ENCODE data around the gene TNS4. TPM values are rescaled to one million over a fixed set of nuclear protein-coding genes. Genes with fewer than 3 reads are reported as not detected.

Gene TNS4
- total and polyA plus RNA-seq, 8 donors: 0.16 to 0.24 TPM; not detected in 6

DNA sequence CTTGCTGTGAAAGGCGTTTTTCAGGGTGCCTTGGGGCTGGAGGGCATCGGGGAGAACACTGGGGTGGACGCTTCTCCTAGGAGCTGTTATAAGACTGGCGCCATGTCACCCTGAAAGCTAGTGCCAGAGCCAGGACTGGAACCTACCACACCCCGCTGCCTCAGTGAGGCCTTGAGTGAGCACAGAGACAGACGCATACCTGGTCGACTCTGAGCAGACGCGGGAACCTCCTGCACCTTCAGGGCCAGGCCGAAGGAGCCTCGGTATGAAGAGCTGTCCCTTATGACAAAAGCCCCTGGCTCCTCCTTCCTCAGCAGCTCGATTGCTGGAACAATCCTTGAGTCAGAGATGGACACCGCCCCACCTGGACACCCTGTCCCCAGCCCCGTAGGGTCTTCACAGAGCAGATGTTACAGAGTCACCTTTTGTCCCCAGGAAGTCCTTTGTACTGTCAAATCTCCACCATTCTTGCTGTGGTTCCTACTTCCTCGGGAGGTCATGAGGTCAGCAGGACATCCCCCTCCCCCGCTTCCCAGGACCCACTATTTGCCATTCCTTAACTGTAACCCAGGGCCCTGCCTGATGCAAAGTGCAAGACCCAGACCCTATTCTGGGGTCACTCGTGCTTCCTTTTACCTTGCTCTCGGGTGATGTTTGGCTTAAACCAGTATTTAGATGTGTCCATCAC, 17.0 kb downstream of the TNS4 start:
- no peak overlapping the region for H3K27ac ChIP-seq
- no peaks in the 10 kb centered on the region for H3K9me3 ChIP-seq
- 68 to 73% methylated on average over 18 of the region's 18 CpGs for WGBS, 2 donors
- TF ChIP-seq CTCF (IDR thresholded peaks at IDR 0.05): no peak
- no peaks in the 10 kb centered on the region for H3K27me3 ChIP-seq
- H3K4me1 ChIP-seq: no peaks in the 10 kb centered on the region
- intact Hi-C loops (cut with DNase I): no loop called here
- FAIRE-seq (no peak), DNase-seq (no peak), ATAC-seq (no peak)
- no peak overlapping the region for H3K4me3 ChIP-seq
- no peaks in the 10 kb centered on the region for H3K36me3 ChIP-seq

DNA sequence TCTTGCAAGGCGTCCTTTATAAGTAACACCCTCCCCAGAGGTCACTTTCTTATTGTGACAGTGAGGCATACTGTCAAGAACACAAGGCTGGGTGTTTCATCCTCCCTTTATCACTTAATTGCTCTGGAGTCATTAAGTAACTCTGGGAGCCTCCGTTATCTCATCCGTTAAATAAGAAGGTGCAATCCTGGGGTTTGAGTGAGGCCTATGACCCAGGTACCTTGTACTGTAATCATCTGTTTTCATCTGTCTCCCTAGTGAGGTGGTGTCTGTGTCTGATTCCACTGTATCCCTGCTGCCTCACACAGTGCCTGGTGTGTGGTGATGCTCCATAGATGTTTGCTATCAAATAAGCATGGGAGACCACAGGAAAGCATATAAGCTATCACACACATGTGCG, 17.7 kb downstream of the TNS4 start:
- WGBS, 2 donors: 59 to 67% methylated on average over 4 of the region's 4 CpGs
- intact Hi-C loops (cut with DNase I): no loop called here
- TF ChIP-seq CTCF (IDR thresholded peaks at IDR 0.05): no peak
- FAIRE-seq: no peak
- no peak for DNase-seq
- Histone ChIP-seq H3K27me3 (no peaks in the 10 kb centered on the region), H3K4me1 (no peaks in the 10 kb centered on the region), H3K9me3 (no peaks in the 10 kb centered on the region), H3K4me3 (no peak overlapping the region), H3K27ac (no peak overlapping the region), H3K36me3 (no peaks in the 10 kb centered on the region)
- no peak for ATAC-seq

DNA sequence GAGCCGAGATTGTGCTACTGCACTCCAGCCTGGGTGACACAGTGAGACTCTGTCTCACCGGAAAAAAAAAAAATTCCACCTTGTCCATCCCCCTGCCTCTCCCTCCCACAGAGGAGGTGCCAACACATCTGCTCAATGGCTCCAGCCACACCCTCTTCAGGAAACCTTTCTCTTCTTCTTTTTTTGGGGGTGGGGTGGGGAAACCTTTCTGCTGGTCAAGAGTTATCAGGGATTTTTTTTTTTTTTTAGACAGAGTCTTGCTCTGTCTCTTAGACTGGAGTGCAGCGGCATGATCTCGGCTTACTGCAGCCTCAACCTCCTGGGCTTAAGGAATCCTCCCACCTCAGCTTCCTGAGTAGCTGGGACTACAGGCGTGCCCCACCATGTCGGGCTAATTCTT, 18.7 kb downstream of the TNS4 start:
- FAIRE-seq (no peak), ATAC-seq (no peak), DNase-seq (no peak)
- no peaks in the 10 kb centered on the region for H3K9me3 ChIP-seq
- no peaks in the 10 kb centered on the region for H3K4me1 ChIP-seq
- H3K27ac ChIP-seq: no peak overlapping the region
- TF ChIP-seq CTCF (IDR thresholded peaks at IDR 0.05): no peak
- intact Hi-C loops (cut with DNase I): no loop called here
- 76 to 78% methylated on average over 6 of the region's 6 CpGs for WGBS, 2 donors
- no peaks in the 10 kb centered on the region for H3K36me3 ChIP-seq
- H3K4me3 ChIP-seq: no peak overlapping the region
- no peaks in the 10 kb centered on the region for H3K27me3 ChIP-seq

DNA sequence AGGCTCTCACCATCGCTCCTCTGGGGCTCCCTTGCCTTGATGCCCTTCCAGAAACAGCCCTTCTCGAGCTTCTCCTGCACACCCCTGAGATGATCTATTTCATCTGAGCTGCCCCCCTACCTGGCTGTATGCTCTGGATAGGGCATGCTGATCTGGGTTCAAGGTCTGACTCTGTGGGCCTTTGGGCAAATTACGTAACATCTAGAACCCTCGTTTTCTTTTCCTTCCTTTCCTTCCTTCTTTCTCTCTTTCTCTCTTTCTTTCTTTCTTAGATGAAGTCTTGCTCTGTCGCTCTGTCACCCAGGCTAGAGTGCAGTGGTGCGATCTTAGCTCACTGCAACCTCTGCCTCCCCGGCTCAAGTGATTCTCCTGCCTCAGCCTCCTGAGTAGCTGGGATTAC, 20.3 kb downstream of the TNS4 start:
- DNase-seq: no peak
- Histone ChIP-seq H3K4me3 (no peak overlapping the region), H3K27ac (no peak overlapping the region), H3K9me3 (no peaks in the 10 kb centered on the region), H3K36me3 (no peaks in the 10 kb centered on the region), H3K27me3 (no peaks in the 10 kb centered on the region), H3K4me1 (no peaks in the 10 kb centered on the region)
- intact Hi-C loops (cut with DNase I): no loop called here
- FAIRE-seq: no peak
- TF ChIP-seq CTCF (IDR thresholded peaks at IDR 0.05): no peak
- no peak for ATAC-seq
- whole genome bisulfite sequencing, 2 donors: 68 to 84% methylated on average over 7 of the region's 7 CpGs

DNA sequence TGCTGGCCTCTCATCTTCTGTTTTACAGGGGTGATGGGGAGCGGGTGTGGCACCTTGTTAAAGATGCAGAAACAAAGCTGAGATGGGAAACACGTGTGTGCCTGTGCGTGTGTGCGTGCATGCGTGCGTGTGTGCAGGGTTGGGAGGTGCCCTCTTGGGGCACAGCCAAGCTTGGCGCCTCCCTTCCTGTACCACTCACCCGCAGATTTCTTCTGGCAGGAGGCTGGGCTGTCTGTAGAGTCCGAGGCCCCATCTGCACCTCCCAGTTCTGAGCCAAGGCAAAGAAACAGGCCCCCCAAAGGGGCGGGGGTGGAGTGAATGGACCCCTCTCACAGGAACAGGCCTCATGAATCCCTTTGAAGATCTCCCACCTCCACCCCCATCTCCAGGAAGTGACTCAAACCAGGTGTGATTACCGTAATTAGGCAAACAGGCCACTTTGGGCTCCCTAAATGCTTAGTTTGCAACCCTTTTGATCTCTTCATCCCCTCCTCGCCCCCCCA, 20.9 kb downstream of the TNS4 start:
- no peak for DNase-seq
- intact Hi-C loops (cut with DNase I): no loop called here
- H3K4me1 ChIP-seq: no peaks in the 10 kb centered on the region
- H3K9me3 ChIP-seq: no peaks in the 10 kb centered on the region
- no peak overlapping the region for H3K4me3 ChIP-seq
- WGBS, 2 donors: 49 to 51% methylated on average over 12 of the region's 12 CpGs
- H3K36me3 ChIP-seq: no peaks in the 10 kb centered on the region
- no peaks in the 10 kb centered on the region for H3K27me3 ChIP-seq
- no peak for TF ChIP-seq CTCF (IDR thresholded peaks at IDR 0.05)
- no peak for FAIRE-seq
- no peak overlapping the region for H3K27ac ChIP-seq
- peak in 1 of 4 donors; percentile 7 for ATAC-seq

All from pancreas (tissue), 10 donors.